GM12891 (cell line): ENCODE measurements around the gene TMEM132D.

Experiments used
- PAX5 ChIP-seq: IDR thresholded peaks from 2 replicates; pipeline ENCODE4 v1.6.1; 2011; ENCODE audit warnings: low read length, moderate library complexity, mild to moderate bottlenecking; ENCODE audit not compliant: insufficient read depth, severe bottlenecking
- POLR2A ChIP-seq: IDR thresholded peaks from 2 replicates; pipeline ENCODE4 v1.6.1; 2011; ENCODE audit warnings: low read depth, low read length, control low read depth
- POLR2AphosphoS5 ChIP-seq: IDR thresholded peaks from 2 replicates; pipeline ENCODE4 v1.6.1; 2011; ENCODE audit warnings: low read depth, low read length, control low read depth
- SPI1 ChIP-seq: IDR thresholded peaks from 2 replicates; pipeline ENCODE4 v1.6.1; 2011; ENCODE audit warnings: low read depth, low read length, control low read depth
- TAF1 ChIP-seq: IDR thresholded peaks from 2 replicates; pipeline ENCODE4 v1.6.1; 2011; ENCODE audit warnings: low read depth, low read length, control low read depth

- TF ChIP-seq POLR2A (no peak), POLR2AphosphoS5 (no peak), TAF1 (no peak), SPI1 (no peak), PAX5 (no peak)
Measured at GRCh38 chr12:129310346-129310745, 593.5 kb downstream of the TMEM132D start.
